NOMO-1 treated with dmso at 0.1 percent for 144 hours (cell line): ENCODE results near the gene GRK6.

Source experiments
- DNase-seq: peaks from one replicate; lab custom pipeline; 2025; ENCODE audit not compliant: unreplicated experiment; lab: John Stamatoyannopoulos, UW

The GRK6 gene

GRCh38 chr5:177425801-177426565 lies 493 bp upstream of the GRK6 start:
- DNase-seq = peak; percentile 99

- no peak for DNase-seq
Observed at GRCh38 chr5:177427211-177427822, 841 bp downstream of the GRK6 start.

- peak; percentile 44 for DNase-seq
Observed at GRCh38 chr5:177427919-177428573, 1.6 kb downstream of the GRK6 start.

GRCh38 chr5:177428574-177429217 lies 2.2 kb downstream of the GRK6 start:
- DNase-seq = no peak

- peak; percentile 99 for DNase-seq
Observed at GRCh38 chr5:177429248-177430040, 3.0 kb downstream of the GRK6 start.

- no peak for DNase-seq
Observed at GRCh38 chr5:177430140-177430951, 3.9 kb downstream of the GRK6 start.

DNA sequence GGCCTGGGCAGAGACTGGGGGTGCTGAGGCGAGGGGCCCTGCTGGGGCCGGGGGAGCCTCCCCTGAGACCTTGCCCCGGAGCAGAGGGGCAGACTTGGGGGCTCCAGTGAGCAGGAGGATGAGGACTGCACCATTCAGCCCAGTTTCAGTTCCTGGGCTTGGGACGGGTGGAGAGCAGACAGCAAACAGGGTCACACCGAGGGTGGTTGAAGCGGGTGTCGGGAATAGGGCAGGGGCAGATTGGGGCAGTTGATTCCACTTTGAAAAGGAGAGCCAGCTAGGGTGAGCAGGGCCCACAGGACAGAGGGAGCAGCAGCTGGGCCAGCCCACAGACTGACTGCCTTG lies 4.5 kb downstream of the GRK6 start:
- DNase-seq = no peak

- peak; percentile 38 for DNase-seq
Observed at GRCh38 chr5:177431317-177432142, 5.1 kb downstream of the GRK6 start.

- DNase-seq = no peak
Observed at GRCh38 chr5:177432143-177432838, 5.8 kb downstream of the GRK6 start.

- no peak for DNase-seq
Observed at GRCh38 chr5:177432839-177433657, 6.6 kb downstream of the GRK6 start.

GRCh38 chr5:177433658-177434217 lies 7.3 kb downstream of the GRK6 start:
- DNase-seq = no peak

DNA sequence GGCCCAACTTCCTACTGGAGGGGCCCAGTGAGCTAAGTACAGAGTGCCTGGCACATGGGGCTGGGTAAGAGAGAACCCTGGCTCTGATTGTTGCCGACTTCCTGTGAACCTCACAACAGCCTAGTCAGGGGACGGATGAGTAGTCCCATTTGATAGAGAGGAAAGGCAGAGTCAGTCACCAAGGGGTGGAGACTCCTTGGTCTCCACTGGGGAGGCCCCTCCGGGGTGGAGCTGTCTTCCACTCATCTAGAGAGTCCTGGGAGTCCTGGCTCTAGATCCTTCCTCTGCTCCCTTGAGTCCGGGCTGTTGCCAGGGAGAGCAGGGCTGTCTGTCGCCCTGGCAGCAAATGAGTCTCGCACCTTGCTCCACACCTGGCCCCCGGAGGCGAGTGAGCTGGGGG lies 8.0 kb downstream of the GRK6 start:
- no peak for DNase-seq

DNA sequence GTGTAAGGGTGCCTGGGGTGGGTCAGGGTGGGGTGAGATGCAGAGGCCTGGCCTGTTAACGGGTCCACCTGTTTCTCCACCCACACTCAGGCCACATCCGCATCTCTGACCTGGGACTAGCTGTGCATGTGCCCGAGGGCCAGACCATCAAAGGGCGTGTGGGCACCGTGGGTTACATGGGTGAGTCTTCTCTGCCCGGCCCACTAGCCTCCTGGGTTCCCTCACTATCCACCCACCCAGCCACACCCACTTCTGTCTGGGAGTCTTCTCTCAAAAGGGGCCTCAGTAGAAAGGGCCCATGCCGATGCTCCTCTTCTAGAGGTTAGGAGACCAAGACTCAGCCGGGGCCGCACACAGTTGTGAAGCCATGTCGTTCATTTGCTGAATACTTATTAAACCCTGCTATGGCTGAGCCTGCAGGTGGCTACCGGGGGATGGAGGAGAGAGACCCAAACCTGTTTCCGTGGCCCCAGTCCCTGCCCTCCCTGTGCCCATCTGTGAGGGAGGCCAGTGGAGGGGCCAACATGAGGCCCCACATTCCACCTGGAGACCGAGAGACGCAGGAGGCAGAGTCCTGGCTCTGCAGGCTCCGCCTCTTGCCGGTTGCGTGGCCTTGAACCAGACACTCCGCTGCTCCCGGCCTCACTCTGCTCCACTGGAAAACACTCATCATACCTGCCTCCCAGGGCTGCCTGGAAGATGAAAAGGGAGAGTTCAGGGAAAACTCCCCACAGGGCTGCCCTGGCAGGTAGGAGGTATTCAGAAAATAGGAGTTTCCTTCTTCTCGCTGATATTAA lies 8.7 kb downstream of the GRK6 start:
- no peak for DNase-seq

DNA sequence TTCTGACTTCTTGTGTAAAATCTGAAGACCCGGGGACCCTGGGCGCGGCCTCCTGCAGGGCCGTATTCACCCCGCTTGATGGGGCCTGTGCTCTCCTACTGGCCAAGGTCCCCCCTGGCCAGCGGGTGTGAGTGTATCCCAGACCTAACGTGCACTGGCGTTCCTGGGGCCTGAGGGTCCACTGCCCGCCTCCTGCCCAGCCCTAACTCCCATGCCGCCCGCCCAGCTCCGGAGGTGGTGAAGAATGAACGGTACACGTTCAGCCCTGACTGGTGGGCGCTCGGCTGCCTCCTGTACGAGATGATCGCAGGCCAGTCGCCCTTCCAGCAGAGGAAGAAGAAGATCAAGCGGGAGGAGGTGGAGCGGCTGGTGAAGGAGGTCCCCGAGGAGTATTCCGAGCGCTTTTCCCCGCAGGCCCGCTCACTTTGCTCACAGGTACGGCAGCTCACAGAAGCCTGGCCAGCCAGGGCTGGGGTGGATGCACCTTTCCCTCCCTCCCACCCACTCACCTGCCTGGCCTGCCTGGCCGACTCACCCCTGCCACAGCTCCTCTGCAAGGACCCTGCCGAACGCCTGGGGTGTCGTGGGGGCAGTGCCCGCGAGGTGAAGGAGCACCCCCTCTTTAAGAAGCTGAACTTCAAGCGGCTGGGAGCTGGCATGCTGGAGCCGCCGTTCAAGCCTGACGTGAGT lies 9.5 kb downstream of the GRK6 start:
- DNase-seq = no peak

- no peak for DNase-seq
Observed at GRCh38 chr5:177437623-177438022, 11.1 kb downstream of the GRK6 start.

- DNase-seq = no peak
Observed at GRCh38 chr5:177438468-177438867, 12.0 kb downstream of the GRK6 start.
